GM04504 (cell line): ENCODE results near the gene GPN3.
"Not testable (repeated sequence)": the region's sequence is repeated elsewhere in the genome, so short reads cannot be mapped to it uniquely, and the experiment has no call there.

Experiments used
- DNase-seq: peaks from one replicate; pipeline ENCODE4 v3.0.0-alpha.2; 2012; ENCODE audit warnings: low read depth

GPN3 gene

GRCh38 chr12:110444455-110444854 lies 23.6 kb downstream of the GPN3 start:
- no peak for DNase-seq

DNA sequence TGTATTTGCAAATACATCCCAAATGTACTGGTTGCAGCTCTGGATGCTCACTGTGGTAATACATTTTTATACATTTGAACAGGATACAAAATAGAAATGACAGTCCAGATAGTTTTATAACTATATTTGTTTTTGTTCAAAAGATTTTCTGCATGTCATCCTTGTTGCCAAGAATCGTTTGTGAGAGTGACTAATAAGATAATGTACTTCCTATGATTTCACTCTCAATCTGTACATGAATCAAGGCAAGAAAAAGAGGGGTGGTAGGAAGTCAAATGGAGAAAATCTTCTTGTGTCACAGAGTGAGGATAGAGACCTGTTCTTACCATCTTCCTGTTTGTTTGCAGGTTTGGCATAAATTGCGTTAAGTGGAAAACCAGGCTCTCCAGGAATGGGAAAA lies 31.8 kb downstream of the GPN3 start:
- DNase-seq: no peak

- DNase-seq: no peak
Measured at GRCh38 chr12:110431957-110432587, 36.0 kb downstream of the GPN3 start.

DNA sequence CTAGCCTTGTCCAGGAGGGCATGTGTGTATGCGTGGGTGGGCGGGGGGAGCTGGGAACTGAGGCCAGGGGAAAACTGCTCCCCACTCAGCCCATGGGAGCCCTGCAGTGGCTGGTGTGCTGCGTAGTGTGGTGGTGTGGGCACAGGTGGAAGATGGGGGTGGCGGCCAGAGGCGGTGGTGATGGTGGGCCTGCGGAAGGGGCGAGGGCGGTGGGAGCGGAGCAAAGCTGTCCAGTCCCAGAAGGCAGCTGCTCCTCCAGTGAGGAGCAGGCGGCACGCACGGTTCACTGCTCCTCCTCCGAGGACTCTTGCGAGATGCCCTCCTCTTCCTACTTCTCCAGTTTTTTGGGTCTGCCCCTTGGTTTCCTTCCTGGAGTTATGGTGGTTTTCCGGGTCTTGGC lies 38.4 kb downstream of the GPN3 start:
- not testable (repeated sequence) for DNase-seq

DNA sequence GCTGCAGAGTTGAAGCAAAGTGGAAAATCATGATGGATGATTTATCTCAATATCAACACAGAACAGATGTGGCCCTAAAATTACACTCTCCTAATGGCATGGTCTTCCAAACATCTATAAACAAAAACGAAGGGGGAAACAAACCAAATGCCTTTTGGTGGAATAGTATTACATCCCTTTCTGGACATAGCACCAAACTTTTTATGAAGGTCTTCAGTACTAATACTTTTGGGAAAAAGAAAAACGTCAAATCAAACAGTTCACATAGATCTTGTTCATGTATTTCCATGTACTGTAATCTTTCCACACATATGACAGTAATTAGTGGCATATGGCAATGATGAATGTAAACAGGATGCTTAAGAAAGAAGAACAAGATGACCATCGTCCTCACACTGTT lies 41.7 kb downstream of the GPN3 start:
- no peak for DNase-seq

GRCh38 chr12:110424237-110424636 lies 43.8 kb downstream of the GPN3 start:
- DNase-seq: no peak

GRCh38 chr12:110421701-110422100 lies 46.4 kb downstream of the GPN3 start:
- DNase-seq: no peak

- DNase-seq: no peak
Measured at GRCh38 chr12:110421159-110421661, 46.8 kb downstream of the GPN3 start.

- DNase-seq: not testable (repeated sequence)
Measured at GRCh38 chr12:110420644-110421043, 47.4 kb downstream of the GPN3 start.

GRCh38 chr12:110417113-110417512 lies 50.9 kb downstream of the GPN3 start:
- not testable (repeated sequence) for DNase-seq

- DNase-seq: not testable (repeated sequence)
Measured at GRCh38 chr12:110410086-110410485, 58.0 kb downstream of the GPN3 start.

GRCh38 chr12:110405126-110405662 lies 62.9 kb downstream of the GPN3 start:
- DNase-seq: not testable (repeated sequence)

DNA sequence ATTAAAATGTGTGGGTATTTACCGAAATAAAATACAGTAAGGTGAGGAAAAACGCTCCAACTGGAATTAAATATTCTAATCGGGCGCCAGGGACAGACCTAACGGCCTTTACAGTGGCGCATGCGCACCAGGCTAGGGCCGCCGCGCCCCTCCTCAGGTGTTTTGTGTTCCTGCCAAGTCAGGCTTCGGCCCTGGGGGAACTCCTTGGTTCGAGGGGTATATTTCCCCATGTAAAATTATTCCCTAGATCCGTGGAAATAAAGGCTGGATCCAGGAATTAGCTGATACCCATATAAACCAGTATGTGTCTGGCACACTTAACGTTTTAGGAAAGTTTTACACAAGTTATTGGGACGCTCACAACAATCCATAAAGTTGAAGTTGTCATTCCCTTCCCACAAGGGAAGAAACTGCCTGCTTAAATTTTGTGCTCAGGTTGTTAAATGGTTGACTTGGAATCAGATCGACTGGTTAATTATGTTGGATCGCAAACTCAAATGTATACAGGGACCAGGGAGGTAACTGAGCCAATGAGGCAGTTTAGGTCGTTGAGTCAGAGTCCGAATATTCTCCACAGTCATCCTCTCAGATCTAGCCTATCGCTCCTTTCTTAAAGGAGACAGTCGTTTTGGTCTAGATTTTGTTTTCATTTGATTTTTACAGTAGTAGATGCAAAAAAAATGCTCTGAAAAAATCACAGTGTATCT lies 63.9 kb downstream of the GPN3 start:
- no peak for DNase-seq

DNA sequence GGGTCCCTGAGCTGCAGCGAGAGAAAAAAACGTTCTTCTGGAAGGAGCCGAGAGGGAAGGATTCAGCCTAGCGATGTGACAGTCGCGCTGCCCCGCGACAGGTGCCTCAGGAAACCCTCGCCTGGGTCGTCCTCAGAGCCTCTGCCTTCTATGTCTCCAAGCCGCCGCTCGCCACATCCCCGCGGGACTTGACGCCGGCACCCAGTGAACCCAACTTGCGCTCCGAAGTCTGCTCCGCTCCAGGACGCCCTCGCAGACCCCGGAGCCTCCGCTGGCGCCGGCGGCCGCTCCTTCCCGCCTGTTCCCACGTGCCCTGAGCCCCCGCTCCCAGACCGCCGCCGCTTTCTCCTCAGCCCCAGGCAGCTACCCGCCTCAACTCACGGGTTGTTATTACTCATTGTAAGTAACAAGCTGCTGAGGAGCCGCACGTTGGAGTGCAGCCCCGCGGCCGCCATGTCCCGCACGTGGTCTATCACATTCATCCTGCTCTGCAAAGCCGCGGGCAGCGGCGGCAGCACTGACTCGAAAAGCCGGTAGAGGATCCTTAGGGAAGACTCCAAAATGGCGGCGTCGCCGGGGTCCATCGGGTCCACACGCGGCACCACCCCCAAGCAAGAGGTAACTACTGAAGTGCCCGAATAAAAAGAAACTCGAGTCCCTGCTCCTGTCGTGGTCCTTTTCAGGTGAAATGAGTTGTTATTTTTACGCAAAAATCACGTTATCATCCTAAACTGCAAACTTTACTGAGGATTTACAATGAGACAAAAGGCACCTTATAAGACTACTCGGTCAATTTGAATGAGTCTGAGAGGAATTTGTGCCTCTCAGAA lies 64.7 kb downstream of the GPN3 start, which contains the start of gene ANAPC7:
TSS of gene ANAPC7 (minus strand) at position 563 of the 830 bp plus-strand sequence. CDS start at position 482, 81 bp downstream.
- DNase-seq: peak; percentile 78
